MM.1S (cell line): ENCODE measurements around the gene CDH4.

Experiments used
- CTCF ChIP-seq: fragments of 300-600 bp; sonication (generic); IDR thresholded peaks from 2 replicates; pipeline ENCODE4 v1.5.1; 2016; ENCODE audit warnings: antibody characterized with exemption, low read length, mixed read lengths
- EZH2 ChIP-seq: fragments of 300-600 bp; sonication (generic); optimal IDR thresholded peaks from 2 replicates; pipeline ENCODE3; 2017; ENCODE audit warnings: low read depth, mild to moderate bottlenecking, antibody characterized with exemption, low read length, mixed read lengths

GRCh38 chr20:61770113-61770585 is 518.1 kb downstream of the CDH4 start:
- TF ChIP-seq EZH2 (no peak), CTCF (no peak)
